IMR-90 (cell line): ENCODE measurements around the gene TNFAIP8. TPM values are rescaled to one million over a fixed set of nuclear protein-coding genes. Genes with fewer than 3 reads are reported as not detected.

Experiments
- ATAC-seq: fragments of 200-7000 bp; cut with Tn5 transposase; 2 replicates; pipeline ENCODE4 v1.9.1; 2020; ENCODE audit warnings: low read depth, mild to moderate bottlenecking, moderate library complexity
- BruUV-seq: library from RNA; stranded (reverse); fragments of 400-500 nt; replicated peaks from 2 replicates; lab custom pipeline; 2021; lab: Mats Ljungman, UMichigan
- CTCF ChIA-PET: fragments of 300-600 bp; formaldehyde crosslinking; extraction: SDS; loops from one replicate; lab custom pipeline; 2021; ENCODE audit warnings: antibody characterized with exemption; lab: Yijun Ruan, JAX
- POLR2A ChIA-PET: fragments of 300-600 bp; sonication (Branson Sonifier 250); formaldehyde crosslinking; loops from one replicate; lab custom pipeline; 2022; ENCODE audit warnings: antibody characterized with exemption; ENCODE audit not compliant: unreplicated experiment; lab: Charles Lee
- DNase-seq: peaks from one replicate; pipeline ENCODE4 v3.0.0; 2013
- H2AFZ ChIP-seq: replicated peaks from 2 replicates; pipeline ENCODE3; 2013; ENCODE audit warnings: low read length, mild to moderate bottlenecking; ENCODE audit not compliant: poor library complexity
- H2AK5ac ChIP-seq: 2 replicates; pipeline ENCODE4 v1.6.1; 2013; ENCODE audit warnings: low read depth, low read length, inconsistent platforms
- H2AK9ac ChIP-seq: replicated peaks from 2 replicates; pipeline ENCODE3; 2013; ENCODE audit warnings: mild to moderate bottlenecking, low read depth, low read length, moderate library complexity; ENCODE audit not compliant: poor library complexity
- H2BK120ac ChIP-seq: 2 replicates; pipeline ENCODE4 v1.6.1; 2013; ENCODE audit warnings: low read depth, low read length, inconsistent platforms
- H2BK15ac ChIP-seq: 3 replicates; pipeline ENCODE4 v1.6.1; 2013; ENCODE audit warnings: low read depth, low read length, inconsistent platforms
- H2BK20ac ChIP-seq: 2 replicates; pipeline ENCODE4 v1.6.1; 2013; ENCODE audit warnings: low read depth, mild to moderate bottlenecking, inconsistent platforms, low read length, moderate library complexity
- H2BK5ac ChIP-seq: 2 replicates; pipeline ENCODE4 v1.6.1; 2013; ENCODE audit warnings: mild to moderate bottlenecking, low read depth, low read length, inconsistent platforms; ENCODE audit not compliant: poor library complexity, severe bottlenecking
- H3K14ac ChIP-seq: replicated peaks from 2 replicates; pipeline ENCODE4 v1.6.1; 2013; ENCODE audit warnings: low read depth, low read length, inconsistent platforms
- H3K18ac ChIP-seq: 2 replicates; pipeline ENCODE4 v1.6.1; 2013; ENCODE audit warnings: low read depth, low read length, control low read depth
- H3K23ac ChIP-seq: 2 replicates; pipeline ENCODE4 v1.6.1; 2013; ENCODE audit warnings: low read depth, low read length, inconsistent platforms
- H3K27ac ChIP-seq: 2 replicates; pipeline ENCODE4 v1.5.1; 2013; ENCODE audit warnings: mild to moderate bottlenecking, control low read depth, low read length; ENCODE audit not compliant: insufficient read depth
- H3K27me3 ChIP-seq: 2 replicates; pipeline ENCODE4 v1.6.1; 2013; ENCODE audit warnings: low read length; ENCODE audit not compliant: control insufficient read depth, insufficient read depth
- H3K36me3 ChIP-seq: 2 replicates; pipeline ENCODE4 v1.6.1; 2013; ENCODE audit warnings: low read length, mixed read lengths; ENCODE audit not compliant: control insufficient read depth, insufficient read depth
- H3K4ac ChIP-seq: 2 replicates; pipeline ENCODE4 v1.6.1; 2013; ENCODE audit warnings: low read depth, low read length, inconsistent platforms
- H3K4me1 ChIP-seq: 2 replicates; pipeline ENCODE4 v1.6.1; 2013; ENCODE audit warnings: low read length, mixed read lengths; ENCODE audit not compliant: control insufficient read depth, insufficient read depth
- H3K4me2 ChIP-seq: 2 replicates; pipeline ENCODE4 v1.6.1; 2013; ENCODE audit warnings: low read depth, mild to moderate bottlenecking, control low read depth, low read length, moderate library complexity
- H3K4me3 ChIP-seq: 2 replicates; pipeline ENCODE4 v1.5.1; 2013; ENCODE audit warnings: low read depth, mild to moderate bottlenecking, control low read depth, low read length, moderate library complexity; ENCODE audit not compliant: insufficient read depth
- H3K56ac ChIP-seq: 2 replicates; pipeline ENCODE4 v1.6.1; 2013; ENCODE audit warnings: low read length, inconsistent platforms; ENCODE audit not compliant: insufficient read depth; ENCODE audit errors: extremely low read depth
- H3K79me1 ChIP-seq, 2 experiments: 2 replicates each; pipeline ENCODE4 v1.6.1; 2013; ENCODE audit warnings: low read length in 2 of 2, inconsistent platforms in 1 of 2, low read depth in 1 of 2
- H3K9ac ChIP-seq: 2 replicates; pipeline ENCODE4 v1.6.1; 2013; ENCODE audit warnings: low read depth, low read length, control low read depth
- H3K9me1 ChIP-seq: 2 replicates; pipeline ENCODE4 v1.6.1; 2013; ENCODE audit warnings: low read length, inconsistent platforms; ENCODE audit not compliant: insufficient read depth
- H3K9me3 ChIP-seq: 2 replicates; pipeline ENCODE4 v1.6.1; 2013; ENCODE audit warnings: low read length; ENCODE audit not compliant: control insufficient read depth, insufficient read depth
- H4K20me1 ChIP-seq: 2 replicates; pipeline ENCODE4 v1.6.1; 2013; ENCODE audit warnings: low read length, inconsistent platforms; ENCODE audit not compliant: insufficient read depth
- H4K5ac ChIP-seq: 2 replicates; pipeline ENCODE4 v1.6.1; 2013; ENCODE audit warnings: mild to moderate bottlenecking, low read depth, low read length, control low read depth
- H4K8ac ChIP-seq, 2 experiments: 2 replicates each; pipeline ENCODE4 v1.6.1; 2013; ENCODE audit warnings: low read depth in 2 of 2, low read length in 2 of 2, control low read depth in 1 of 2, inconsistent platforms in 1 of 2
- H4K91ac ChIP-seq: 2 replicates; pipeline ENCODE4 v1.6.1; 2013; ENCODE audit warnings: low read depth, low read length, inconsistent platforms; ENCODE audit not compliant: insufficient read depth
- BHLHE40 ChIP-seq: fragments of 150-350 bp; IDR thresholded peaks from 2 replicates; pipeline ENCODE4 v1.6.1; 2016; ENCODE audit warnings: mild to moderate bottlenecking, low read depth, low read length
- CEBPB ChIP-seq: IDR thresholded peaks from 2 replicates; pipeline ENCODE4 v1.6.1; 2012; ENCODE audit warnings: low read depth, low read length, improper control_type of control experiment
- CTCF ChIP-seq: conservative IDR thresholded peaks from 2 replicates; pipeline ENCODE4 v1.5.1; 2012; ENCODE audit warnings: mild to moderate bottlenecking, low read depth, low read length, improper control_type of control experiment
- MAFK ChIP-seq: IDR thresholded peaks from 2 replicates; pipeline ENCODE4 v1.6.1; 2012; ENCODE audit warnings: low read depth, low read length, improper control_type of control experiment
- MXI1 ChIP-seq: IDR thresholded peaks from 2 replicates; pipeline ENCODE4 v1.6.1; 2012; ENCODE audit warnings: low read depth, mild to moderate bottlenecking, low read length, moderate library complexity, borderline replicate concordance
- POLR2A ChIP-seq: IDR thresholded peaks from 2 replicates; pipeline ENCODE4 v1.6.1; 2012; ENCODE audit warnings: mild to moderate bottlenecking, low read depth, low read length
- RAD21 ChIP-seq: IDR thresholded peaks from 2 replicates; pipeline ENCODE4 v1.6.1; 2012; ENCODE audit warnings: low read length, improper control_type of control experiment
- RCOR1 ChIP-seq: IDR thresholded peaks from 2 replicates; pipeline ENCODE4 v1.6.1; 2012; ENCODE audit warnings: mild to moderate bottlenecking, low read length, improper control_type of control experiment; ENCODE audit not compliant: insufficient replicate concordance
- RFX5 ChIP-seq: IDR thresholded peaks from 2 replicates; pipeline ENCODE4 v1.8.0; 2012; ENCODE audit warnings: low read depth, mild to moderate bottlenecking, low read length, moderate library complexity
- SMC3 ChIP-seq: fragments of 150-350 bp; IDR thresholded peaks from 2 replicates; pipeline ENCODE4 v1.6.1; 2016; ENCODE audit warnings: low read depth, mild to moderate bottlenecking, antibody characterized with exemption, low read length, moderate library complexity
- USF2 ChIP-seq: fragments of 150-350 bp; IDR thresholded peaks from 2 replicates; pipeline ENCODE4 v1.6.1; 2017; ENCODE audit warnings: mild to moderate bottlenecking, antibody characterized with exemption, low read length, low read depth
- WGBS, 2 experiments: methylation state at CpG; one replicate each; pipeline versions ENCODE4 v1.1.5 to v1.1.7; 2013; ENCODE audit warnings: missing lambda C conversion rate in 2 of 2; ENCODE audit not compliant: insufficient read length in 1 of 2; ENCODE audit errors: extremely low coverage in 2 of 2; 5-methylcytosine and 5-hydroxymethylcytosine counted together
- dilution Hi-C: fragments of 300-500 bp; cut with HindIII; formaldehyde crosslinking; loops from one replicate; pipeline ENCODE4 v1.14.3; 2018; ENCODE audit warnings: low sequenced_read_pairs; ENCODE audit not compliant: unreplicated experiment
- in situ Hi-C: fragments of 300-500 bp; cut with MboI; formaldehyde crosslinking; loops from 3 replicates; pipeline ENCODE4 v1.14.3; 2019; ENCODE audit warnings: low sequenced_read_pairs, inconsistent platforms, mixed read lengths
- intact Hi-C: fragments of 100-400 bp; cut with micrococcal nuclease; formaldehyde crosslinking; loops from 2 replicates; pipeline ENCODE4 v1.10.0; 2022
- polyA plus RNA-seq, 3 experiments: library from polyadenylated mRNA; depleted of rRNA; stranded (reverse); fragments of >200 nt; gene quantifications; 2 replicates each; pipeline ENCODE4 v1.2.3, GENCODE V29; 2012; ENCODE audit warnings: low replicate concordance in 1 of 3
- total RNA-seq: library from RNA; depleted of rRNA; stranded (reverse); fragments of >200 nt; gene quantifications from 2 replicates; pipeline ENCODE4 v1.2.3, GENCODE V29; 2012

Gene TNFAIP8
- total and polyA plus RNA-seq, 2 of the 4 experiments (the other 2 are of a cell fraction), result 20.3 to 29.9 TPM

GRCh38 chr5:119362714-119363113 is 6.9 kb downstream of the TNFAIP8 start:
- TF ChIP-seq POLR2A, result no peak
- TF ChIP-seq RFX5, result no peak
- TF ChIP-seq SMC3, result no peak
- no peak for TF ChIP-seq CEBPB
- TF ChIP-seq USF2, result no peak
- TF ChIP-seq CTCF, result no peak
- TF ChIP-seq MXI1, result no peak
- no peak for TF ChIP-seq MAFK
- TF ChIP-seq BHLHE40, result no peak
- TF ChIP-seq RAD21, result no peak
- no peak for TF ChIP-seq RCOR1
- Histone ChIP-seq H2BK20ac (no peak overlapping the region), H3K27me3 (no peaks in the 10 kb centered on the region), H3K4me2 (no peak overlapping the region), H4K20me1 (no peaks in the 10 kb centered on the region; the same call in 1 of the 2 replicates), H2AFZ (no peak overlapping the region), H3K56ac (no peak overlapping the region), H3K9me1 (peaks cover 8% of the 10 kb centered on the region), H3K9me3 (no peaks in the 10 kb centered on the region), H3K9ac (no peak overlapping the region), H3K23ac (no peak overlapping the region), H2BK5ac (no peak overlapping the region), H4K5ac (no peak overlapping the region), H3K79me1 (peaks cover 46 to 51% of the 10 kb centered on the region in 2 experiments), H3K4me3 (no peak overlapping the region), H4K8ac (no peak overlapping the region), H3K36me3 (no peaks in the 10 kb centered on the region), H4K91ac (no peak overlapping the region), H2BK120ac (no peak overlapping the region), H3K4me1 (peaks cover 26% of the 10 kb centered on the region), H2BK15ac (no peak overlapping the region), H2AK5ac (peak overlapping the region; percentile 11; the same call in 1 of the 2 replicates), H3K18ac (no peak overlapping the region), H3K27ac (no peak overlapping the region), H3K14ac (no peak overlapping the region), H3K4ac (no peak overlapping the region), H2AK9ac (no peak overlapping the region)
- intact Hi-C loops, result no loop called here
- no peak for DNase-seq
- ChIA-PET POLR2A (no interaction called here), CTCF (no interaction called here)
- in situ Hi-C loops, result no loop called here
- dilution Hi-C loops, result no loop called here
- no TSS peak for BruUV-seq
- no peak for ATAC-seq
- WGBS, 2 experiments, result 75% methylated on average over 1 of the region's 2 CpGs; no CpG with 5 or more reads in 1 of the 2 experiments
